ENCODE data around the gene MIPEP.
"Not testable (repeated sequence)": the region's sequence is repeated elsewhere in the genome, so short reads cannot be mapped to it uniquely, and the experiment has no call there.

The MIPEP gene

DNA sequence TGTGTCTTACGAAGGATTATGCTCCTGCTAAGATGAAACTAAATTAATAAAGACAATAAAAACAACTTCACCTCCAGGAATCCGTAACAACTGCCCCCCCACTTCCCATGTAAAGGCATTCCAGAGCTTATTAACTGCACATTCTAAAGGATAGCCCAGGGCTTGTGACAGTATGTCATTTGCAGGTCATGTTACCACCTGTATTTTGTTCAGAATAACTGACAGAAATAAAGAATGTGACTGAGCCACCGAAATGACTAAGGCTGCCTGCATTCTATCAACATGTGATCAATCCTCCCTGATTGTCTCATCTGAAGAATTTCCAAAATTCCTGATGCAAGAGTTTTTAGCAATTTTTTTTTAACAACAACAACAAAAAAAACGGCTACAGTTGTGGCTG lies 117.2 kb downstream of the MIPEP start:
- no peak for DNase-seq

DNA sequence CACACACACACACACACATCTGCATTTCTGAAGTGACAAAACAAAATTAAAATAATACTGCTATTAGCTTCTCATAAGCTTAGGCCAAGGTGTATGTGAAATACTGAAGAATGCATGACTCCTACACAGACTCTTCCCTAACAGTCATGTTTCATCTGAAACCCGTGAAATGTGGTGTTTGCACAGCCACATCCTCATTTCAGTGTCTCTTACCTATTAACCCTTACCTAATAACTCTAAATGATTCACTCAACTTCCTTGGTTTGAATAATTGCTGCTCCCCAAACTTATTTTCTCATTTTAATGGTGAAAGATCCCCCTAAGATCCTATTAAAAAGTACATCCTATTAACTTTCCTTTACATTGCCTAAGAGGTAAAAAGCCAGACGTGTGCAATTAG lies 117.6 kb downstream of the MIPEP start:
- no peak for DNase-seq

DNA sequence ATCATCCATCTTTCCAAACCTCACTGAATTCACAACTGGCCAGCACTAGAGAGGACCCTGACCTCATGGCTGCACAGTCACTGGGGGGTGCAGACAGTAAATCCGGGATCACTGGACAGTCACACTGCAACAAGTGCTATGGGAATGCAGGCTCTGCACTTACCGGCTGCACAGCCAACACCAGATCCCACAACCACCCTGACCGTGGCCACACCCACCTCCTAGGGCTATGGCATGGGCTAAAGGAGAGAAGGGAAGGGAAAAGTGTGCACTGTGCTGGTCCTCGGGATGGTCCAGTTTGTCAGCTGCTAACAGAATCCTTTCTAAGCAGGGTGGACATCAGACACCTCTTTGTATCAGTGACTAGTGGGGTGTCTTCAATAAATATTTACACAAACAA lies 118.2 kb downstream of the MIPEP start:
- DNase-seq: no peak

DNA sequence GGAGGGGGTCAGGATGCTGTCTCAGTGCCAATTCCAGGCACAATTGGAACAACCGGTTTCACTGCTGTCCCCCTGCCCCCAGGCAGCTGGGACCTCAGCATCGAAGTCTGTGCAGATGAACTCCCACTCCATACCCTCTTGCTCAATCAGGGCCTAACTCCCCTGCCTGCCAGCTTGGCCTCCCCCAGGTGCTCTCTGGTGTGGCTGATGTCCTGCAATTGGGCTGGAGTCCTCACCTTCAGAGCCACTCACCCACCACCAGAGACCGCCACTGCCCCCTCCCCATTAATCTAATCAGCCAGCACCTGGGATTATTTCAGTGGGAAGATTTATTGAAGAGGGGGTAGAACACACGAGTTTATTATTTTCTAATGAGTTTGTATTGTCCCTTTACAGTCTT lies 118.8 kb downstream of the MIPEP start:
- DNase-seq: no peak

DNA sequence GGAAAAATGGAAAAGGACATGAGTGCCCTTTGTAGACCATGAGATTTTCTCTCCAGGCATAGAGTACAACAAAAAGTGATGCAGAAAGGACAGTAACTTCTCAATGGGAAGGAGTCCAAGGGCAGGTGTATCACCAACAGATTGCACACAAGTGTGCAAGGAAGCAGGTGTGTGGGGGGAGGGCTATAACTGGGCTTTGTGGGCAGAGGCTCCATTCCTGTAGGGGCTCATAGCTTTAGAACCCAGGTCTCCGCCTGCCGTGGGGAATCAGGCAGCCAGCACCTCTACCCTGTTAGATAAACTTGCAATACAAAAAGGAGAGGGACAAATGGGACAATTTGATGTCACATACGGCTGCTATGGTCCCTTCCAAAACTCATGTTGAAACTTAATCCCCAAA lies 119.8 kb downstream of the MIPEP start:
- no peak for DNase-seq

DNA sequence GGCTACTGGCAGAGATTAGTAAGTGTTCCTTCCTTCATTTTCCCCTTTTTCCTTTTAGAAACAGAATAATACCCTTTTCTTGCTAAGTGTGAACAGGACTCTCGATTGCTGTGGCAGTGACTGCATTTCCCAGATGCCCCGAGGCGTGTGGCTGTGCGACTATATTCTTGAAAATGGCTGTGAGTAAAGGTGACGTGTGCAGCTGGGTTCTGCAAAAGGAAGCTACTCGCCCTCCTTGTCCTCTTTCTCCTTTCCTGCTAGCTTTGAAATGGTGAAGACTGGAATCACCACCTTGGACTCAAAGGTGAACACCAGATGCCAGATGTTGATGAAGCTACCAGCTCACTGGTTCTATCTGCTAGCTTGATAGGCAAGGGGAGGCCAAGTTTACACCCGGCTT lies 121.4 kb downstream of the MIPEP start:
- DNase-seq: no peak

DNA sequence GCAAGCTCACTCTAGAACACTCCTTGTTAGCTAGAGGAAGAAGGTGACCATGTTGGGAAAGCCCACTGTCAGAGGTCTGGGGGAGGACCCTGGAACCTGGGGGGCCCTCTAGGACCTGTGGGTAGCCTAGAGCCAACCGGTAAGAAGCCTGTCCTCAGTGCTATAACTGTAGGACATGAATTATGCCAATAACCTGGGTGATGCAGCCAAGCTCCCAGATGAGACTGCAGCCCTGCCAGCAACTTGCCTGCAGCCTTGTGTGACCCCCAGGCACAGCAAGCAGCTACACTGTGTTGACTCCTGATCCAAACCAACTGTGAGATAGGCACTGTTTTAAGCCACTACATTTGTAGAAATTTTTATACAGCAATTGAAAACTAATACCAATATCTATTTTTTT lies 122.3 kb downstream of the MIPEP start:
- no peak for DNase-seq

DNA sequence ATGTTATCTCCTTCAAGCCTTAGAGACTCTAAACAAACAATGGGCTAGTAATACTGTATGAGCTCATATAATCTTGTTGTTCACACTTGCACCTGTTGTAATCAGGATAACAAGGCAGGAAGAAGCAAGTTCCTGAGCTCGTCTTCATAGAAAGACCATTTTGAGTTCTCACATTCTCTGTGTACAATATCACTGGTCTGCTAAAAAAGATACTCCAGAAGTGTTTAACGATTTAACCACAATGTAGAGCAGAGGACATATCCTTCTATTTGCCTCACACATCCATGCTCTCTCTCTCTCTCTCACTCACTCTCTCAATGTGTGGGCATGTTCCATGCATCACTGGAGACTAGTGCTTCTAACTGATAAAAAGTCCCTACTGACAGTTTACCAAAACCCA lies 122.9 kb downstream of the MIPEP start:
- DNase-seq: no peak

DNA sequence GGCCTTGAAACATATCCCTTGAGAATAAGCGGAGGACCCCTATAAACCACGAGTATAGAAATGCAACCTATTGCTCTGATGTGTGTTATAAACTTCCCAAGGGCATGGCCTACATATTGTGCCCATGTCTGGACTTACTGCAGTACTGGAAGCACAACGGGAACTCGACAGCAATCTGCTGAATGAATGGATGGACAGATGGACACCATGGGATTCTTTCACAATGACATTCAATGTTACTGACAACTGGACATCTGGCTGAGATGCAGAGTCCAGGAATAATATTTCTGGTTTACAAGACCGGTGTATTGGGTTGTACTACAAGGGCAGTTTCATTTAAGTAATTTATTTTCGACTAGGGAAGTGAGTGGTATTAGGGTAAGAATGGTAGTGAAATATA lies 123.7 kb downstream of the MIPEP start:
- no peak for DNase-seq

DNA sequence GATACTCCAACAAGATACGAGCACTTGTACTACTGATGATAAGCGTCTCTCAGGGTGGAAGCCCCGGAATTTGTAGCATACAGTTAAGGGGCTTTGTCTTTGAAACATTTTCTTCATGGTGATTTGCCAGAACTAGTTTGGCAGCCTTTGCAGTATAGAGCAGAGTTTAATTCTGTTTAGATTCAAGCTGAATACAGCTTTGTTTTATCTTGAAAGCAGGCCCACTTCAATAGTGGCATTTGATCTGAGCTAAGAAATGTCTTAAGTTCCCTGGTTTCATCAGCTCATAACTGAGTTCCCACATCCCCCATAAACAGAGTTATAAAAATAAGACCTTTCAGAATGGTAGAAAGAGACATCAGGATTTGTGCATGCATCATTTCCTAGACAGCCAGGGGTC lies 125.9 kb downstream of the MIPEP start:
- no peak for DNase-seq

DNA sequence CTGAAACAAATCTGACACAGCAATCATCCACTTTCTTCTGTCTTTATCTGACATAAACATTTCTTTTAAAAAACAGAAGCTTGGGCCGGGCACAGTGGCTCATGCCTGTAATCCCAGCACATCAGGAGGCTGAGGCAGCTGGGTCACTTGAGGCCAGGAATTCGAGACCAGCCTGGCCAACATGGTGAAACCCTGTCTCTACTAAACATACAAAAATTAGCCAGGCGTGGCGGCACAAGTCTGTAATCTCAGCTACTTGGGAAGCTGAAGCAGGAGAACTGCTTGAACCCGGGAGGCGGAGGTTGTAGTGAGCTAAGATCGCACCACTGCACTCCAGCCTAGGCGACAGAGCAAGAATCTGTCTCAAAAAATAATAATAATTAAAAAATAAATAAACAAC lies 127.4 kb downstream of the MIPEP start:
- not testable (repeated sequence) for DNase-seq

DNA sequence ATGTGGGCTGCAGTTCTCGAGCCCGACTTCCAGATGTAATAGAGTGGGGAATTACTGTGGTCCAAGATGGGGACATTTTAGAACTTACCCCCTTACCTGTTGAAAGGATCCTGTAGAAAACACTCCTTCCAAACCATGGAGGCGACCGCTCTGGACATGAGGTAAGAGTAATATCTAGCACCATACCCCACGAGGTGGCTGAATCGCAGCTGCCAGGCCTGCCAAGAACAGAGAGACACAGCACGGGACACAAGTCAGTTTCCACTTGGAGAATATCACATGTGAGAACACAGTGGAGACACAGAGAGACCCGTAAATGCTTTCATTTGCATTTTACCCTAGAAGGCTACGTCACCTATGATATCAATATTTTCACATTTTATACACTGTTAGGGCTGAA lies 129.2 kb downstream of the MIPEP start:
- DNase-seq: no peak

DNA sequence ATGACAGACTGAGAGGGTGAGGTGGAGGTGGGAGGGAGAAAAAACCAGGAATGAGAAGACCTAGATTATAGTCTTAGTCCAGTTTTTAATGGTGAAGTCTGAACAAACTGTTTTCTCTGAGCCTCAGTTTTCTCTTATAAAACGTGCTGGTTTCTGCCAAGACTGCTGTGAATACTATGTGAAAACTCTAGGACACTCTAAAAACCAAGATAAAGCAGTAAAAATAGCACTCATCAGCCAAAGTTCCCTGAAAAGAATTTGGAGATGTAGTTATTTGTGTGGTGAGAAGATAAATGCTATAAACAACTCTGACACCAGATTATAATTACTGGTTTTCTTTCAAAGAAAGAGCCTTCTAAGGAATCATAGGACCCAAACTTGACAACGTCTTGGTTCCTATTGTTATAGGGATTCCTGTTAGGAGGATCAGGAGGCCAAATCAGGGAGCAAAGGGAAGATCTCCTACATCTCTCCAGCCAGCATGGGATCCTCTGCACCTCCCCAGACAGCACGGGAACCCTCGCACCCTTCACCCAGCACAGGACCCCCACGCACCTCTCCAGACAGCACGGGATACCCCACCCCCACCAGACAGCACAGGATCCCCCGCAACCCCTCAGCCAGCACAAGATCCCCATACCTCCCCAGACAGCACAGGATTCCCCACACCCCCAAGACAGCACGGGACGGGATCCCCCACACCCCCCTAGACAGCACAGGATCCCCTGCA lies 130.2 kb downstream of the MIPEP start:
- DNase-seq: no peak

DNA sequence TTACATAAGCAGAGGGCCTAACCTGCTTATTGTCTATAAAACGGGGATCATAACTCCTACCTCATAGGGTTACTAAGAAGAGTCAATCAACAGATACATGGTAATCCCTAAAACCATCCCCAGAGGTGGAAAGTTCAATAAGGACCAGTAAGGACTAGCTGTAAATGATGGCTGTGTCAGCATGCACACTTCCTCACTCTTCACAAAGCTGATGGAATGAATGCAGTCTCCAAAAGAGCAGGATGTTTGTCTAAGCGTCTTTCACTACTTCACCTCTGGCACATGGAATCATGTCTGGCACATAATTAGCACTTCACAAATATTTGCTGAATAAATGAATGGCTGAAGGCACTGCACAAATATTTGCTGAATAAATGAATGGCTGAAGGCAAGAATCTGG lies 134.2 kb downstream of the MIPEP start:
- DNase-seq: no peak

DNA sequence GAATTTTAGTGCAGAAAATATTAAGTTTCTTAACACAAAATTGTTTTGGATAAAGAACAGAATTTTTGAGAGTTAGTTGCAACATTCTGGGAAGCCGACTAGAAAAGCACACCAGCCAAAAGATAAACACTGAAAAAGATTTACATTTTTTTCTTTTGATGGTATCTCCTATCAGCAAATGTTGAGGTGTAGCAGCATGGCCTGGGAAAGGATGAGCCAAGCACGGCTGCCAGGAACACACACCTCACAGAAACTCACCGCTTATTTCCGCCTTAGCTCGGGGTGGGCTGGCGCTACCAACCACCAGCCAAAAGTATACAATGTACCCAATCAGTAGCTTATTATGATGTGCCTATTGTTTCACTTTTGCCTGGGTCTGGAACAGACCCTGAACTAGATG lies 134.7 kb downstream of the MIPEP start:
- no peak for DNase-seq

DNA sequence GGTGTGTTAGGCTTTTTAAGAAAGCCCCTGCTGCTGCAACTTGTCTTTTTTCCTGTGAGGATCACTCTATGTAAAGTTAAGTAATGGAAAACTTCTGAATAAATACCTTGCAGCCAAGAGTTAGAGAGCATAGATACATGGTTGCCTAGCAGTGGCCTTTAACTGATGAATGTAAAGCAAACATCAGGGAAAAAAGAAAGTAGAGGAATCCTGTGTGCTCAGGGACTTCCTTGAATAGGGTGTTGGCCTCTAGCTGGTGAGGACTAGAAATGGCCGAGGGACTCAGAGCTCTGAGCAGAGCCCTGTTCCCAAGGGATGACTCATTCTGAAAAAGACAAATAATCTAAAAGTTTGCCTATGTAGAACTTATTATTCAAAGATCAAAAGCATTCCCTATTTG lies 135.7 kb downstream of the MIPEP start:
- peak in 1 of 2 experiments; percentile 16 for DNase-seq

DNA sequence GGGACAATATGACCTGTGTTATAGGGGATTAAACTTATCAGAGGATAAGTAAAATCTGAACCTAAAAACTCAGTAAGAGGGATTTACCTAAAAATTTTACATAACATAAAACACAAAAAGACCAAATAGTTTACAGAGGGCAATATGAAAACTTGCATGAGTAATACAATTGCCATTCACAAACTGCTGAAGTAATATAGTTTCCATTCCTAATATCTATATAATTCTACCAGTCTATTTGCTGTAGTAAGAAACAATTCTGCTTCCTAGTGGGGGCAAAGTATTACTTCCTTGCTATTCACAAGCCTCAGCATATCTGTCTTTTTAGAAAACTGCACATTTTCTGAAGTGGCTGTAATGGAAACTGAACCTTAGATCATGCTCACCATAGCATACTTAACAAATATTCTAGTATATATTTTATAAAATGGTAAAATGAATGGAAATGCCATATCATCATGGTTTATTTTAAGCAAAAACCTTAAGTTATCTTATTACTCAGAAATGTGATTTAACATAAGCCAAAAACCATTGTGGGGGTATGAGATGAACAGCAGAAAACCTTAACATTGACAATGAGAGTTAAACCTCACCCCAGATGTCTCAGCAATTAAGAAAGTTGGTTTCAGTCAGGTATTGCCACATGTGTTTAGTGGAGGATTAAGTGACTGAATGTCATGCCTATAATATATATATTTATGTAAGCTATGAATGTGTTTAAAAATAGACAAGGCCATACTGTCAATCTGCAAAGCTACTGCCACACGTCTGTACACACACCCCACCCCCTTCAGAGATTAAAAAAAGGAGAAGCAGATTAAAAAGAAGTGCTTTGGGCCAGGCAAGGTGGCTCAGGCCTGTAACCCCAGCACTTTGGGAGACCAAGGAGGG lies 136.8 kb downstream of the MIPEP start:
- no peak for DNase-seq

DNA sequence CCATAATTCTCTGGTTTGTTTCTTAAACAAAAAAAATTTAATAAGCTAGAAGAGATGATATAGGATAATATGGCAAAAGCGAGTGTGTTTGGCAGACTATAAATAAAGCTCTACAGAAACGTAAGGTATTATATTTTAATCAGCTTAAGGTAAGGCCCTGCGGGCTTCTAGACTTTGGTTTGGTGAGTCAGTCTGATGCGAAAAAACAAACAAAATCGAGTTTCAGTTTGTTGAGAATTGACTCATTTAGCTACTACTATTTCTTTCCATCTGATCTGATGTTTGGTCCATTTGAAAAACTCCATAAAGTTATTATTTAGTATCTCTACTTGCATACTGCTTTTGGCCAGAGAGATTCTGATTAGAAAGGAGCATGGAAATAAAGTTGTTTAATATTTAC lies 138.0 kb downstream of the MIPEP start:
- no peak for DNase-seq

DNA sequence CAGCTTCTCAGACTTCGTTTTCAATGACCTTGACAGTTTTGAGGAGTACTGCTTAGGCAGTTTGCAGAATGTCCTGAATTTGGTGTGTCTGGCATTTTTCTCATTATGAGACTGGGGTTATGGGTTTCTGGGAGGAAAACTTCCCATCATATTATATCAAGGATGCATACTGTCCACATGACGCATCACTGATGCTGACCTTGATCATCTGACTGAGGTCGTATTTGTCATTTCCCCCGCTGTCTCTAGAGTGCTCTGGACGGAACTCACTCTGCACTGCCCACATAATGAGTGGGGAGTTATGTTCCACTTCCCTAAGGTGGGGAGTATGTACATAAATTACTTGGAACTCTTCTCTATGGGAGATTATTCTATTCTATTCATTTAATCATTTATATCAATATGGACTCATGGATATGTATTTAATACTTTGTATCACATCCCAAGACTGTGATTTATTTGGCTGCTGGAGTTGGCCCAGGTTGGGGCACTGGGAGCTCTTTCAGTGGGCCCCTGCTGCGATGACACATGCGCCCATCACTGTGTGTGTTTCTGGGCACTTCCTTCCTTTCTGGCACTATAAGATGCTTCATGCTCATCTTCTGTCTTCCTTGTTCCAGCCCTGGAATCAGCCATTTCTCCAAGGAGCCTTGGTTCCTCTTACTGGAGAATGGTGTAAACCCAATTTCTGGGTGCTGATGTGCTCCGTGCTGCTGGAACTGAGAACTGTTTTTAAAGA lies 138.6 kb downstream of the MIPEP start:
- DNase-seq: no peak

DNA sequence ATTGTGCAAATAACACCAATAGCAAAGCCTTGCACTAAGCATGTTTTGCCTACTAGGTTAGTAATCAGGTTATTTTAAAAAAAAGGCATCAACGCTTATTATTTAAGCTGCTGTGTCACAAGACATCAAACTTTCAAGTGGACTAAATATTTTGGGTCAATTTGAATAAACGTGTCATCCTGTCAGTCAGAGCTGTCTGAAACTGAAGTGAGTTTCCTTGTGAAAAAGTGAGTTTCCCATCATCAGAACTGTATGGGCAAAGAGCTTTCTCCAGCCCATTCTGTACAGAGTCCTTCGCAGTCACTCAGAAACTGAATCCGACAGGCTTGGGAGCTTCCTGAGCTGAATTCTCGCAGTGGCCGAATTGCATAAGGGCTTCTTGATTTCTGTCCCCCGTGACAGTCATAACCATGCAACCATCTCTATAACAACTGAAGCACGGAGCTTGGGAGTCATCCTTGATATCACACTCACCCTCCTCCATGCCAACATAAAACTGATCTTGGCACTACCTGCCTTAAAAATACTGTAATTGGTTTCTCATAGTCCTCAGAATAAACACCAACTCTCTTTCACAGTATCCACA lies 139.8 kb downstream of the MIPEP start:
- no peak for DNase-seq

DNA sequence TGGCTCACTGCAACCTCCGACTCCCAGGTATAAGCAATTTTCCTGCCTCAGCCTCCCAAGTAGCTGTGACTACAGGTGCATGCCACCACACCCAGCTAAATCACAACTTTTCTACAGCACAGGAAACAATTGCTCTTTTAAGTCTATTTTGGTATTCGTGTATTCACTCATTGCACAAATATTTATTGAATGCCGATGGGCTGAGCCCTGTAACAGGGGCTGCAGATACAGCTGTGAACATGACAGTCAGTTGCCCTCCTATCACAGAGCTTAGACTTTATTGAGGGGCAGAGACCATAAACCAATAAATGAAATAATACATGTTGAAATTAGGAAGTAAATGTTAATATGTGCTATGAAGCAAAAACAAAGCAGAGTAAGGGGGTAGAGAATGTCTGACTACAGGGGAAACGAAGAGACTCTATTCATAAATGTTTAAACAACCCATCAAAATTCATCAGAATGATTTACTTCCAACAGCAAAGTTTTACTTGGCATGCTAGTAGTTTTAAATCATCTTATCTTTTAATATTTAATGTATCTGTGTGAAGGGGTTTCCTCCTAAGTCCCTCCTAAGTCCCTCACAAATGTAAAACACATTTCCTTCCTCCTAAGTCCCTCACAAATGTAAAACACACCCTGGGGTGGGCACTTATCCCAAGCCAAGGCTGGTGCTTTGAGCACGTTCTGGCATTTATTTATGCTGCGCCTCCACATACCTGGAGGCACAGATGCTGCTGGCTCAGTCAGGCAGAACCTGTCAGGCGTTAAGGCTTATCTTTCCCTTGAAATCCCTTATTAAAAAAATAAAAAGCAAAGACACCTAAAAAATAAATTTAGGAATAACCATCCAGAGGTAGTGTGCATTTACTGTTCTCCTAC lies 140.8 kb downstream of the MIPEP start:
- peak in 1 of 2 experiments; percentile 31 for DNase-seq

DNA sequence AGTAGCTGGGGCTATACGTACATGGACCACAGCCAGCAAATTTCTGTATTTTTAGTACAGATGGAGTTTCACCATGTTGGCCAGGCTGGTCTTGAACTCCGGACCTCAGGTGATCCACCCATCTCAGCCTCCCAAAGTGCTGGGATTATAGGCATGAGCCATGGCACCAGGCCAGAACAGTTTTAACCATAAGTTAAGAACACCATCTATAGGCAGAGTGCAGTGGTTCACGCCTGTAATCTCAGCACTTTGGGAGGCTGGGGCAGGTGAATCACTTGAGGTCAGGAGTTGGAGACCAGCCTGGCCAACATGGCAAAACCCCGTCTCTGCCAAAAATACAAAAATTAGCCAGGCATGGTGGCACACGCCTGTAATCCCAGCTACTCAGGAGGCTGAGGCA lies 143.1 kb downstream of the MIPEP start:
- not testable (repeated sequence) for DNase-seq
